ENCODE measurements around the gene PCBP2.

The PCBP2 gene

GRCh38 chr12:53495903-53496751 is 44.2 kb downstream of the PCBP2 start:
- DNase-seq: peak; percentile 98

- DNase-seq: no peak
Measured at GRCh38 chr12:53496752-53497032, 44.8 kb downstream of the PCBP2 start.

- no peak for DNase-seq
Measured at GRCh38 chr12:53497461-53497860, 45.6 kb downstream of the PCBP2 start.

GRCh38 chr12:53498235-53498630 is 46.3 kb downstream of the PCBP2 start:
- no peak for DNase-seq

GRCh38 chr12:53499266-53500141 is 47.6 kb downstream of the PCBP2 start, which contains the start of gene MAP3K12:
MAP3K12 (minus strand) TSS chr12:53499458; CDS start chr12:53487391, 12,067 bp downstream.
- peak; percentile 80 for DNase-seq

GRCh38 chr12:53500142-53500775 is 48.4 kb downstream of the PCBP2 start:
- peak; percentile 73 for DNase-seq

- DNase-seq: peak; percentile 100
Measured at GRCh38 chr12:53500776-53501614, 49.1 kb downstream of the PCBP2 start, which contains the start of gene TARBP2. TARBP2 (plus strand) TSS chr12:53501283; CDS start chr12:53501409, 126 bp downstream.

GRCh38 chr12:53501615-53502181 is 49.8 kb downstream of the PCBP2 start:
- DNase-seq: no peak

- DNase-seq: peak; percentile 85
Measured at GRCh38 chr12:53502331-53502730, 50.4 kb downstream of the PCBP2 start.

- DNase-seq: no peak
Measured at GRCh38 chr12:53502983-53503728, 51.3 kb downstream of the PCBP2 start.

- no peak for DNase-seq
Measured at GRCh38 chr12:53504004-53504920, 52.4 kb downstream of the PCBP2 start.

GRCh38 chr12:53505086-53505485 is 53.2 kb downstream of the PCBP2 start:
- DNase-seq: no peak

GRCh38 chr12:53505555-53506449 is 53.9 kb downstream of the PCBP2 start:
- DNase-seq: no peak

- DNase-seq: no peak
Measured at GRCh38 chr12:53506450-53506785, 54.5 kb downstream of the PCBP2 start.

- DNase-seq: no peak
Measured at GRCh38 chr12:53506881-53507602, 55.1 kb downstream of the PCBP2 start, which contains the start of gene NPFF. NPFF (minus strand) TSS chr12:53507484; CDS start chr12:53507474, 10 bp downstream.

- DNase-seq: no peak
Measured at GRCh38 chr12:53507603-53507885, 55.6 kb downstream of the PCBP2 start.

GRCh38 chr12:53508534-53509170 is 56.8 kb downstream of the PCBP2 start:
- peak; percentile 78 for DNase-seq
